Measurements from ENCODE around the gene GALNT12. TPM values are rescaled to one million over a fixed set of nuclear protein-coding genes. Genes with fewer than 3 reads are reported as not detected.

The GALNT12 gene, protein sequence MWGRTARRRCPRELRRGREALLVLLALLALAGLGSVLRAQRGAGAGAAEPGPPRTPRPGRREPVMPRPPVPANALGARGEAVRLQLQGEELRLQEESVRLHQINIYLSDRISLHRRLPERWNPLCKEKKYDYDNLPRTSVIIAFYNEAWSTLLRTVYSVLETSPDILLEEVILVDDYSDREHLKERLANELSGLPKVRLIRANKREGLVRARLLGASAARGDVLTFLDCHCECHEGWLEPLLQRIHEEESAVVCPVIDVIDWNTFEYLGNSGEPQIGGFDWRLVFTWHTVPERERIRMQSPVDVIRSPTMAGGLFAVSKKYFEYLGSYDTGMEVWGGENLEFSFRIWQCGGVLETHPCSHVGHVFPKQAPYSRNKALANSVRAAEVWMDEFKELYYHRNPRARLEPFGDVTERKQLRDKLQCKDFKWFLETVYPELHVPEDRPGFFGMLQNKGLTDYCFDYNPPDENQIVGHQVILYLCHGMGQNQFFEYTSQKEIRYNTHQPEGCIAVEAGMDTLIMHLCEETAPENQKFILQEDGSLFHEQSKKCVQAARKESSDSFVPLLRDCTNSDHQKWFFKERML
- total RNA-seq (2014; rRNA removed; shearing (Covaris generic)) = 33.8 and 34.7 TPM in 2 replicates
- polyA plus RNA-seq (2015; cell fraction: cytosol; rRNA removed) = 36.2 and 50.4 TPM in 2 replicates
- polyA plus RNA-seq (2015; cell fraction: nucleus; rRNA removed) = 27.4 and 37.6 TPM in 2 replicates

DNA sequence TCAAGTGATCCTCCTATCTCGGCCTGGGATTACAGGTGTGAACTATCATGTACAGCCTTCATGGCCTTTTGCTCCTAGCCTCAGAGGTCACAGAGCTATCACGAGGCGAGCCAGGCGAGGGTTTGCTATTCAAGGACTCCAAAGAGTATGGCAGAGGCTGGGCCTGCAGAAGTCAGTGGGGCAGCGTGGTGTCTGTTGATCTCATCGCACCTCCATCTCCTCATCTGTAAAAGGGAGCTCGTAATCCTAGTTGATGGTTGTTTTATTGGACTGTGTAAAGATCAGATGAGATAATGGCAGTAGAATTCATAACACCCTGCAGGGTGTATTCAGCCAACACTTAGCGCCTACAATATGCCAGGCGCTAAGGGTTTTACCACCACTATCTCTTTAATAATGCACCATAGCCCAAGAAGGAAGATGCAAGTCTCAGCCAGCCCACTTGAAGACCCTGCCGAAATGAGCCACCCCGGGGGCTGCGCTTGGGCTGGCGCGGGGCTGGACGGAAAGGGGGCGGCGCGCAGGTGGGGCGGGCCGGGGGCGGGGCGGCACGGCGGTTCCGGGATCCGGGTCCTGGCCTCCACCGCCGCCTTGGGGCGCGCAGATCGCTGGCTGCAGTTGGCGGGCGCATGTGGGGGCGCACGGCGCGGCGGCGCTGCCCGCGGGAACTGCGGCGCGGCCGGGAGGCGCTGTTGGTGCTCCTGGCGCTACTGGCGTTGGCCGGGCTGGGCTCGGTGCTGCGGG lies at the start of gene GALNT12:
Gene GALNT12 (plus strand): TSS at position 601 of the 744 bp plus-strand sequence. CDS start 29 bp downstream, at position 630.
- peak; percentile 34 for DNase-seq (ENCODE audit: low read depth, low spot score)

DNA sequence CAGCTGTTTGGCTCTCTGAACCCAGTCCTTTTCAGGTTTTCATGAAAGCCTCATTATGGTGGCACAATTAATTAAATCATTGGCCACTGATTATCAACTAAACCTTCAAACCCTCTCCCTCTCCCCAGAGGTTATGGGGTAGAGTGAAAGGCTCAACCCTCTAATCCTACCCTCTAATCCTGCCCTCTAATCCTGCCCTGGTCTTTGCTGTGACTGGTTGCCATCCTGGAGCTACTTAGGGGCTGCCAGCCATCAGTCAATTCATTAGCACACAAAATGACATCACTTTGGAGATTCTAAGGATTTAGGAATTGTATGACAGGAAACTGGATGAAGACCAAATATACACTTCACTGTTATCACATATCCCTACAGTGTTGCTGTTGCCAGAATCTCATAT lies 47.2 kb upstream of the GALNT12 start:
- in situ Hi-C loops (cut with HindIII; ENCODE audit: low pct_unique_long_range_greater_than_20kb, low sequenced_read_pairs) = no loop called here
- DNase-seq (ENCODE audit: low read depth, low spot score) = no peak

More for the DNA sequence above, at the start of gene GALNT12:
- in situ Hi-C loops (cut with HindIII; ENCODE audit: low pct_unique_long_range_greater_than_20kb, low sequenced_read_pairs) = no loop called here

DNA sequence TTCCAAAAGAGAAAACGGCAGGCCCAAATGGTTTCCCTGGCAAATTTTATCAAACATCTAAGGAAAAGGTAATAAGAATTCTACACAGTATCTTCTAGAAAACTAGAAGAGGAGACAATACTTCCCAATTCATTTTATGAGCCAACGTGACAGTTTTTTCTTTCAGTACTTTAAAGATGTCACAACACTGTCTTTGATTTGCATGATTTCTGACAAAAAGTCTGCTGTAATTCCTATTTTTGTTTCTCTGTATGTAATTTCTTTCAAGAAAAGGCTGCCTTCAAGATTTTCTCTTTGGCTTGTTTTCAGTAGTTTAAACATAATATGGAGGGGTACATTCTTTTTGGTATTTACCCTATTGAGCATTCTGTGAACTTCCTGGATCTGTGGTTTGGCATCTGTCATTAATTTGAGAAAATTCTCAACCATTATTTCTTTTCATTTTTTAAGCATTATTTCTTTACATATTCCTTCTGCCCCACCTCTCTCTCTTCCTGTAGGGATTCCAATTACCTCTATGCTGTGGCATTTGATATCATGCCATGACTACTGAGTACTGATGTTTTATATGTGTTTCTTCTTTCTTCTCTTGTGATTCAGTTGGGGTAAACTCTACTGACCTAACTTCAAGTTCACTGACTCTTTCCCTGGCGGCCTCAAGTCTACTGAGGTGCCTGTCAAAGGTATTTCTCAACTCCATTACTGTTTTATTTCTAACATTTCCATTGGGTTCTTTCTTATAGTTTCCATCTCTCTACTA lies 43.3 kb upstream of the GALNT12 start:
- in situ Hi-C loops (cut with HindIII; ENCODE audit: low pct_unique_long_range_greater_than_20kb, low sequenced_read_pairs) = no loop called here
- no peak for DNase-seq (ENCODE audit: low read depth, low spot score)

DNA sequence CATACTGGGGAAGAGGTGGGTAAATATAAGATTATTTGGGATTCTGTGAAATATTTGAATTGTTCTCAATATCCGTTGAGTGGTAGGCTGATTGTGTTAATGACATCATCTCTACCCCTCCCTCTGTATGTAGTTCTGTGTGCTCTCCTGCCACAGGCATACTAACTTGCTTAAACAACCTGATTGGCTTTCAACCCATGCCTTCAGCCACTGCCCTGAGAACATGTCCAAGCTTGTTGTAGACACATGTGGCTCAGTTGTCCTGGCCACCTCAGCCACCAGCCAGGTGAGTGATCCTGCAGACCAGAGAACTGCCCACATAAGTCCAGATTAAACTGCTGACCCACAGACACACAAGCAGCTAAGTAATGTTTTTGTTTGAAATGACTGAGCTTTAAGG lies 42.2 kb upstream of the GALNT12 start:
- no peak for DNase-seq (ENCODE audit: low read depth, low spot score)
- in situ Hi-C loops (cut with HindIII; ENCODE audit: low pct_unique_long_range_greater_than_20kb, low sequenced_read_pairs) = no loop called here

DNA sequence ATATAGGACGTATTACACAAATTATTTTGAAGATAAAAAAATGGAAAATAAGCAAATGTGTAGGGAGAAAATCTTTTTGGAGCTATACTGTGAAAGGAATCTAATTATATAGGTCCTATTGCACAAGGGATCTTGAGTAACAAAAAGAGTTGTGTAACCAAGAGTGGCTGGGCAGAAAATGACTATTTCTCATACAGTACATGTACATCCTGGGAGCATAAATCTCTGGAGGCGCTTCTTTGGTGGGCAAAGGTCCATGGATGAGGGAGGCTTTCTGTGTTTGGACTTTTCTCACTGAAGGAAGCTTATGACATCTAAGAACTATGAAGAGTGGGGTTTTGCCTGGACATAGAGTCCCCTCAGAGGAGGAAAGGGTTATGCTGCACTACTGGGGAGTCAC lies 40.9 kb upstream of the GALNT12 start:
- DNase-seq (ENCODE audit: low read depth, low spot score) = no peak
- in situ Hi-C loops (cut with HindIII; ENCODE audit: low pct_unique_long_range_greater_than_20kb, low sequenced_read_pairs) = no loop called here

DNA sequence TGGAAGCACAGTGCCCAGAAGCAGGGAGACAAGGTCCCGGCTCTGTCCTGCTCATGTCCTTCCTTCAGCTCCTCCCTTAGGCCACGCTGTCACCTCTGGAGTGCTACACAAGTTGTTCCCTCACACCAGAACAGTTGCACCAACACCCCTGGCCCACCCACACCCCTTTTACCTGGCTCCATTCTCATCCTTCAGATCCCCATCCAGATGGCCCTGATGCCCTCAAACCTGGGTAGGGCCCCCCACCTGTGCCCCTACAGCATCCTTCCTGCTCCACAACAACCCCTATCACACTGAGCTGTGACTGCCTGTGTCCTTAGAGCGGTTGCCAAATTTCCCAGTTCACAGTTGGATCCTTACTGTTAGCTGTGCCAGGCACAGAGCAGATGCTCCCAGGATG lies 40.3 kb upstream of the GALNT12 start:
- DNase-seq (ENCODE audit: low read depth, low spot score) = no peak
- in situ Hi-C loops (cut with HindIII; ENCODE audit: low pct_unique_long_range_greater_than_20kb, low sequenced_read_pairs) = no loop called here

DNA sequence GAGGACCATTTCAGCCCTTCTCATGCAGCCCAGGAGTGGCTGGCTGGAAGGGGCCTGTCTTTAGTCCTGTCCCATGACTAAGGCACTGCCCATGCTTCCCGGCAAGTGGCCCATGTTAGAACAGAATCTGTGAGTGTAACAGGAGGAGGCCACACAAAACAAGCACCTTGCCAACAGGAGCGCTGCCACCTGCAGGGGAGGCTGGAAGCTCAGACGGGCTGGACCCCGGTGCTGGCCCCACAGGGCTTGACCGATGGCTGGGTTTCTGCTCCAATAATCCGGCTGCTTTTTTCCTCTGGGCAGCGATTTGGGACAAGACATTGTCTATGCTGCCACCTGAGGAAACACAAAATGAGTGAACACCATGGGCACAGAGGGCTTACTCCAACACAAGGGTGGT lies 39.6 kb upstream of the GALNT12 start:
- in situ Hi-C loops (cut with HindIII; ENCODE audit: low pct_unique_long_range_greater_than_20kb, low sequenced_read_pairs) = no loop called here
- DNase-seq (ENCODE audit: low read depth, low spot score) = no peak

DNA sequence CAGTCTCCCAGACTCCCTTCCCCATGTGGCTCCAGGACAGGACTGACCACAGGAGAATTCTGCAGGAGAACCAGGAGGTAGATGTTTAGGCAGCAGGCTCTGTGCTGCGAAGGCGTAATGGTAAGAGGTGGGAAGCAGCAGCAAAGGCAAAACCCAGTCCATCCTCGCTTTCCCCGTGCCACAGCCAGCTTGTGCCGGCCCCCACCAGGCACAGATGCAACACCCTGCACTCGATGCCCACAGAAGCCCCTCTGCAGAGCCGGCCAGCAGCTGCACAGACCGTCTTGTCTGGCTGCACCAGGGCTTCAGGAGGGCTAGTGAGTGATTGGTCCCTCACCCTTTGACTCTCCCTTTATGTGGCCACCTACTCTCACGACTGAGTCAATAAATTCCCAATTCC lies 39.1 kb upstream of the GALNT12 start:
- DNase-seq (ENCODE audit: low read depth, low spot score) = no peak
- in situ Hi-C loops (cut with HindIII; ENCODE audit: low pct_unique_long_range_greater_than_20kb, low sequenced_read_pairs) = no loop called here

DNA sequence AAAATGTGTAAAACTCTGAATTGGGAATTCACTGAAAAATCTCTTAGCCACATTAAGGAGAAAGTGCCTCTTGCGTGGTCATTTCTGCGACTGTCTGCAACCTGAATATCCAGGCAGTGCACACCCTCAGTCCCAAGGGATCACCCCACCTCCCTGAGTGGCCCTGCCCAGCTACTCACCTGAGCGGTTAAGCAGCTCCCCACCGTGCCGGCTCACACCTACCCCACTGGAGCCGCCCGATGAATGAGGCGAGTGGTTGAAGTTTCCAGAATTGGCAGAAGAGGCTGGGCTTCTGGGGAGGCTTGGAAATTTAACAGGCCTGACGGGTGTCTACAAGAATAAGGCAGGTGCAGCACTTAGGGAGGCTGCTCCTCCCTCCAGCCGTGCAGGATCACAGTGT lies 36.8 kb upstream of the GALNT12 start:
- no peak for DNase-seq (ENCODE audit: low read depth, low spot score)
- in situ Hi-C loops (cut with HindIII; ENCODE audit: low pct_unique_long_range_greater_than_20kb, low sequenced_read_pairs) = no loop called here

DNA sequence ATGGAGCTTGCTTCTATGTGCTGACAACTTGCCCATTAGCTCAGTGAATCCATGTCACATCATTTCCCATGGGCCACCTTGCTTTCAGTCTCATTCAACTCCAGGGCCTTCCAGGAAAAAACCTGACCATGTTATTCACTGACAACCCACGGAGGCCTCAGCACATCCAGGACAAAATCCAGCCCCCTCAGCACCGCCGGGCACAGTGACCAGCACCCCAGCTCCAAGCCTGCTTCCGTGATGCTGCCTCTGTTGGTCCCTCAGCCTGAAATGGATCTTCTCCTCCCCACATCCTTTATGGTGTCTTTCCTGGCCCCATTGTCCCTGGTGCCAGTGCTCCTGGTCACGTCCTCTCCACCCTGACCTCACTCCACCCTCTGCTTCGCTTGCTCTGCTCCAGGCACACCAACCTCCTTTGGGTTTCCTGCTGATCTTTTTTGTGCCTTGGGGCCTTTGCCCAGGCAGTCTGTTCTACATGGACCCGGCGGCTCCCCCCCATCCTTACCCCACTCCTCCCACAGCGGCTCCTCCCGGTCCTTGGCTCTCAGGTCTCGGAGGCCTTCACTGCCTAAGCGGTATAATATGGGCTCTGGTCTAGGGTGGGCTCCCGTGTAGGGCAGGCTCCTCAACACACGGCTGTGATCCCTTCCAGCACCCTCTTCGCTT lies 36.1 kb upstream of the GALNT12 start:
- DNase-seq (ENCODE audit: low read depth, low spot score) = no peak
- in situ Hi-C loops (cut with HindIII; ENCODE audit: low pct_unique_long_range_greater_than_20kb, low sequenced_read_pairs) = no loop called here

DNA sequence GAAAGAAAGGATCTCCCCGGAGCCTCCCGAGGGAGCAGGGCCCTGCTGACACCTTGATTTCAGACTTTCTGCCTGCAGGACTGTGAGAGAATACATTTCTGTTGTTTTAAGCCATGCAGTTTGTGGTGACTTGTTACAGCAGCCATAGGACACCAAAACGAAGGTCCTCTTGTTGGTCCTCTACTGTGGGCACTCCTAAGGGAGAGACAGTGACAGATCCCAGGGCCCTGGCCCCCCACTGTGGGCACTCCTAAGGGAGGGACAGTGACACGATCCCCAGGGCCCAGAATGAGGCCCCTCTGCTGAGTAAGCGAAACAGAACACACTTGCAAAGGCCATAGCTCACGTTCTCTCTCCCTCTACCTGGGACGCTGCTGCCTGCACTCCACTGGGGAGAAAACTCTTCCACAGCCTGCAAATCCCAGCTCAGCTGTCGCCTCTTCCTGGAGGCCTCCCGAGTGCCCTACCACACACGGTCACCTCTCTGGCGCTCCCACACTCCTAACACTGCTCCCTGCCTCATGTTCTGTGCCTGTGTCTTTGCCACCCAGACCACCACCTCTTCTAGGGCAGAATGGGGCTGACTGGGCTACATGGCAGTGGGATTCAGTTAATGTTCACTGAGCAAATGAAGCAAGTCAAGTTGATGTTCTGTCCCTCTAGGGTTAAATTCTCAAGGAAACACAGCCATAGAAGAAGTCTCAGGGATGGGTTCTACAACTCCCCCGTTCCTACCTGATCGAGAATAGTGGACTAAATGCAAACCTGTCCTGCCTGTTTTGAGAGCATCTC lies 34.9 kb upstream of the GALNT12 start:
- DNase-seq (ENCODE audit: low read depth, low spot score) = no peak
- in situ Hi-C loops (cut with HindIII; ENCODE audit: low pct_unique_long_range_greater_than_20kb, low sequenced_read_pairs) = no loop called here

DNA sequence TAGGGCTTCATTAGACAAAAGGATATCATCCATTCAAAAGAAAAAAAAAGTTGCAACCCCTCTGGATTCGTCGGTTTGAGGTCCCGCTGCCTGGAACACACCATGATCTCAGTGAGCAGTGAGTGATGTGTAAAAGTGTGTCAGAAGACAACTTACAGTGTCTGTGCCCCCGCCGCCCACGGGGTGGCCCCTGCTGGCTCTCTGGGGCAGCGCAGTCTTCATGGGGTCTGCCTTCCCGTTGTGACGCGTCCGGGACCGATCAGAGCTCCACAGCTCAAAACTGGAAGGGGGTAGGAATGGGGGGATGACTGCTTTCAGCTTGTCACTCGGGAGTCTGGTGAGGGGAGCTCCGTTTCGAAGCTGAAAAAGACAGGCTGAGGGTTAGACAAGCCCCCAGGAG lies 33.7 kb upstream of the GALNT12 start:
- DNase-seq (ENCODE audit: low read depth, low spot score) = no peak
- in situ Hi-C loops (cut with HindIII; ENCODE audit: low pct_unique_long_range_greater_than_20kb, low sequenced_read_pairs) = no loop called here

DNA sequence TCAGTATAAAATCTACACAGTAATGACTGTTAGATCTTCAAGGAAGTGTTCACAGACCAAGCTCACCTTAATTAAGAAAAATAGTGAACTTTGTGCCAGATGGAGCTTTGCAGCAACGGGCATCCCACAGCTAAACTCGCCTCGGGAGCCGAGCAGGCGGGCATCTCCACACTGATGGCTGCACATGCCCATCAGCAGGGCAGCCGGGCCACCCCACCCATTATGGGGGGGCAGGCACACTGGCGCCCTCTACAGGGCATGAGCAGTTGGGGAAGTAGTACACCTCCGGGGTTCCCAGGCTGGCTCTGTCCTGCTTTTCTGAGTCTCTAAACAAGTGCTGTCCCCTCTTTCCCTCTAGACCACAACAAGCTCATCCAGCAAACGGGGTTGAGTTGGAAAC lies 32.7 kb upstream of the GALNT12 start:
- in situ Hi-C loops (cut with HindIII; ENCODE audit: low pct_unique_long_range_greater_than_20kb, low sequenced_read_pairs) = no loop called here
- DNase-seq (ENCODE audit: low read depth, low spot score) = peak; percentile 52

DNA sequence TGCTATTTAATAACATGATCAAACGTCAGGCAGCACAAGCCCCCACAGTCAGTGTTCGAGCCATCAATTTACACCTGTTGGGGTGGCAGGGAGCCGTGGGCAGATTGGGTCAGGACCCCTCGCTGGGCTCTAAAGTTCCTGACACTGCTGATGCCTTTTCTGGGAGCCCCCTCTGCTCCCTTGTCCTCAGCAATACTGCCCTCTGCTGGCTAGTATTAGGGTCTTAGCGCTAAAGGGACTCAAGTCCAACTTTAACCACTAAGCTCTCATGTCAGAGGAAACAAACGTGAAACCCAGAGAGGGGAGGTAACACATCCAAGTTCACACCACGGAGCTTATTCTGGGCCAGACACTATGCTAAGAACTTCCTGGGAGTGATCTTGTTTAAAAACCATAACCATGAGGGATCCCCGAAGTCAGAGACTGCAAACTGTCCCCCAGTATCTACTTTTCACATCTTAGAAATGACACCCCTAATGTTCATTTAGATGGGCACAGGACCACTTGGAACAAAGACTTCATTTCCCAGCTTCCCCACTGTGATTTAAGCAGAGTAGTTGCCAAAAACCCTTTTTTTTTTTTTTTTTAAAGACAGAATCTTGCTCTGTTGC lies 31.5 kb upstream of the GALNT12 start:
- DNase-seq (ENCODE audit: low read depth, low spot score) = peak; percentile 83
- in situ Hi-C loops (cut with HindIII; ENCODE audit: low pct_unique_long_range_greater_than_20kb, low sequenced_read_pairs) = no loop called here

DNA sequence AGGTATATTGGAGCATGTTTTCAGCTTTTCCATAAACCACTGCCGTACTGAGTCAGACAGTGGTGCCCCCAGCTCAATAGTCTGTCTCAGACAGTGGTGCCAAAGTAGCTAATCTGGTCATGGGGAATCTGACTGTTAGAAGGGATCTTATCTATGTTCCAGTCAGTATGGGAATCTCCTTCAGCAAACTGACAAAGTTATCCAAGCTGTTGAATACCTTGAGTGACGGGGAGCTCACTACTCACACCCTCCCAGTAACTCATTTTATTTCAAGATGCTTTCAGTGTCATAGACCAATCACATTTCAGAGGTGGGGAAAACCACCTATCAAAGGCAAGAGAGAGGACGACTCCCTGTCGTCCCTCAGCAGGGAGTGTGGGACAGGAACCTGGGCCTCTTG lies 29.9 kb upstream of the GALNT12 start:
- no peak for DNase-seq (ENCODE audit: low read depth, low spot score)
- in situ Hi-C loops (cut with HindIII; ENCODE audit: low pct_unique_long_range_greater_than_20kb, low sequenced_read_pairs) = no loop called here

DNA sequence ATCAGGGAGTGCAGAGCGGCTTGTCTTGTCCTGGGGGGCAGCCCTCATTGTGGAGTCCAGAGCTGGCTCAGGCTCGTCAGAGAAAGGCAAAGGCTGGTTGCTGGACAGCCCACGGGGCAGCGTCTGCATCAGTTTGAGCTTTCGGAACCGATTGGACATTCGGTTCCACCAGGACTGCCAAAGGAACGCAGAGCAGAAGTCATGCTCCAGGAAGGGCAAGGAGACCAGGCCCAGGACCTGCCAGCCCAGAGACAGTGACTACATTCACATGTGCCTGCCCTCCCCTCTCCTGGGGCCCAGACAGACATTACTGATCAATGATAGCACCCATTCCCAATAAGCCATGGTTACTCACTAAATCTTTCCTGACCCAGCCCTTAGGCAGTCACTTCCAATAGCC lies 29.2 kb upstream of the GALNT12 start:
- in situ Hi-C loops (cut with HindIII; ENCODE audit: low pct_unique_long_range_greater_than_20kb, low sequenced_read_pairs) = no loop called here
- no peak for DNase-seq (ENCODE audit: low read depth, low spot score)

Data from SK-MEL-5 (cell line).